EH (cell line): ENCODE results near the gene RAPH1.

ENCODE experiments used
- DNase-seq: peaks from one replicate; pipeline ENCODE4 v3.0.0-alpha.2; 2015; ENCODE audit warnings: low read depth

The RAPH1 gene

DNA sequence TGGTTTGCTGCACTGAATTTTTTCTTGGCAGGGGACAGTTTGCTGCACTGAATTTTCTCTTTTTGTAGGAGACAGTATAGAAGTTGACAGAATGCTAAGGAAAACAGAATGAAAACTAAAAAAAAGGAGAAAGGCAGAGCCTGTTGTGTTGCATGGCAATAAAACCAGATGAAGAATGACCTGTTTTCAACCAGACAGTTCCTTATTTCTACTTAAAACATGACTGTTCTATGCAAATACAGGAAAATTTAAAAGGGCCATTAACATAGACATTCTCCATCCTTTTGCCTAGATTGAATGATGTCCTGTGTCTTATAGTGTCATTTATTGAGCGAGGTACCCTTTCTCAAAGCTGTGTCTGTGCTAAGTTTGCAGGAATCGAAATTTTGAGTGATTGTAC is 173.6 kb downstream of the RAPH1 start:
- no peak for DNase-seq

DNA sequence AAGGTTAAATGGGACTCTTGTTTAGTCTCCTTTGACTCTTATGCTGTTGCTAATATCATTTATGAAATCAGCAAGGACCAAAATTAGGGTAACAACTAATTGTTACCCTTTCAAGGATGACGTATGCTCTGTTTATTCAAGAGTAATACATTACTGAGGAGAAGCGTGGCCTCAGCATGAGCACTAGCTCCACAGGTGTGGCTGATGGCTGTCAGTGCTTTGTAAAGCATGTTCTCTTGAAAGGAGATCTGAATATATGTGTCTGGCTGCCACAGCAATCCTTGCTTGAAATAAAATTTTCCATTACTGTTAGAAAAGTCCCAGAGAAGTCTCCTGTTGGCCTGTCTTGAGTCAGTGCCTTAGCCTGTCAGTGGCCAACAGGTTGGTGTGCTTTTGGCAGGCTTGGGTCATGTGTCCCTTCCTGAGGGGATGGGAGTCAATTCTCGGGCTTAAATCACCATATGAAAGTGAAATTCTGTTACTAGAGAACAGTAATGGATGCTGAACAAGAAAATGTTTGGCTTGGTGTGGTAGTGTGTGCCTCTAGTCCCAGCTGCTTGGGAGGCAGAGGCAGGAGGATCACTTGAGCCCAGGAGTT is 174.2 kb downstream of the RAPH1 start:
- peak; percentile 5 for DNase-seq

DNA sequence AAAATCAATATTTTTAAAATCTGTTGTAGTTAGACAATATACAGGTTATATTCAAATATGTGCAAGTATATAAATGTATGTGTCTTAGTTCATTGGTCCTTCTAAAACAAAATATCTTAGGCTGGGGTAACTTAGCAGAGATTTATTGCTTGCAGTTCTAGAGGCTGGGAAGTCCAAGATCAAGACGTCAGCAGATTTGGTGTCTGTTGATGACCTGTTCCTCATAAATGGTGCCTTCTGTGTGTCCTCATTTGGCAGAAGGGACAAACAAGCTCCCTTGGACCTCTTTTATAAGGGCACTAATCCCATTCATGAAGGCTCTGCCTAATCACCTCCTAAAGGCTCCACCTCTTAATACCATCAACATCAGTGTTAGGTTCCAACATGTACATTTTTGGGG is 175.7 kb downstream of the RAPH1 start:
- no peak for DNase-seq

DNA sequence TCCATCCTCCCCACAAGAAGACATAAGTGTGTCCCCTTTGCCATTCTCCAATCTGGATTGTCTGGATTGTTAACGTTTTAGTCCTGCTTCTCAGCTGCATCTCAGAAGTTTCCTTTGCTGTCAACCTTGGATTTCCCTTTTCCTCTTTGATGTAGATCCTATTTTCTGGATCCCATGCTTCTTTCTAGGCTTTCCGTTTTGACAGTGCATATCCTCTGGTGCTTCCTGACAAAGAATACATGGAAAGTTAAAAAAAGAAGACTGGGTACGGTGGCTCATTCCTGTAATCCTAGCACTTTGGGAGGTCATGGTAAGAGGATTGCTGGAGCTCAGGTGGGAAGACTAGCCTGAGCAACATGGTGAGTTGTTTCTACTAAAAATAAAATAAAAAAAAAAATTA is 180.1 kb downstream of the RAPH1 start:
- DNase-seq = no peak

DNA sequence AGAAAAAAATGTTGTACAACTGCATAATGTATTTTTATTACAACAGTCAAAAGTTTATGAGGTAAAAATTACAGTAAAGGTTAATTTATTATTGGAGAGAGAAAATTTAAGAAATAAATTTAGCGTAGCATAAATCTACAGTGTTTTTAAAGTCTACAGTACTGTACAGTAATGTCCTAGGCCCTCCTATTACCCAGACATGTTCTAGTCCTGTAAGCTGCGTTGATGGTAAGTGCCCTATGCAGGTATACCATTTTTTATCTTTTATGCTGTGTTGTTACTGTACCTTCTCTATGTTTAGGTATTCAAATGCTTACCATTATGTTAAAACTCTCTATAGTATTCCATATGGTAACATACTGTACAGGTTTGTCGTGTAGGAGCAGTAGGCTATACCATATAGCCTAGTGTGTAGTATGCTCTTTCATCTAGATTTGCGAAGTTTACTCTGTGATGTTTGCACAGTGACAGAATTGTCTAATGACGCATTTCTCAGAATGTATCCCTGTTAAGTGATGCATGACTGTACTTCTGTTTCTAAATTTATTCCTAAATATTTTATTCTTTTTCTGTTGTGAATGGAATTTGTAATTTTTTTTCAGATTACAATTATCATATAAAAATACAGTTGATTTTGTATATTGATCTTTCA is 182.4 kb downstream of the RAPH1 start:
- no peak for DNase-seq

DNA sequence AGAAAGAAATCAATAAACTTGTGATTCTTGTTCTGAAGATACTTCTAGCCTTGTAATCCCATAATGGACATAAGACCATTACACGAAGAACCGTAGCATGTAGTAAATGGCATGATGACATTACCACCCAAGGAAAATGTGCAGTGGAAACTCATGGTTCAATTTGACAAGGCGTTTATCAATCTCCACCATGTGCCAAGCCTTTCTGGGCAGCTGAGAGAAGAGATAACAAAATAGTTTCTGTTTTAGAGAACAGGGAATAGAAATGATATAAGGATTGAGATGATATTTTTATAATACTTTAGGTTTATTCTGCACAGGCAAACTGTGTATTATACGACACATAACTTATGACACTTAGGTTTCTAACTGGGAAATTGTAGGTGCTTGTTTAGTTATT is 187.7 kb downstream of the RAPH1 start:
- no peak for DNase-seq

DNA sequence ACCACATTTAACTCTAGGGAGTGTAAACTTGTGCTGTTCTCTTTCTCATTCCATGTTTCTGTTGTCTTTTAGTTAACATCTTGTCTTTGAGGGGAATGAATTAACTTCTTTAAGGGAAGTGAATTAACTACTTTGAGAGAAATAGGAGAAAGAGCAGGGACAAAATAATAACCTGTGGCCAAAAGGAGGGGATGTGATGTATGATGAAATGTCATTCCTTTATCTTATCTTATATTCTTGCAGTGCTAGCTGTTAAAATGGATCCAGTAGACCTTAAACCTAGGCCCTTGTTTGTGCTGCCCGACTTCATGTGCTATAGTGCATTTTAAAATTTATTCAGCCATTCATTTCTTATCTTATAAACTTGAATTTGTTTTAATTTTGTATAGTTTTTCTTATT is 188.5 kb downstream of the RAPH1 start:
- no peak for DNase-seq

DNA sequence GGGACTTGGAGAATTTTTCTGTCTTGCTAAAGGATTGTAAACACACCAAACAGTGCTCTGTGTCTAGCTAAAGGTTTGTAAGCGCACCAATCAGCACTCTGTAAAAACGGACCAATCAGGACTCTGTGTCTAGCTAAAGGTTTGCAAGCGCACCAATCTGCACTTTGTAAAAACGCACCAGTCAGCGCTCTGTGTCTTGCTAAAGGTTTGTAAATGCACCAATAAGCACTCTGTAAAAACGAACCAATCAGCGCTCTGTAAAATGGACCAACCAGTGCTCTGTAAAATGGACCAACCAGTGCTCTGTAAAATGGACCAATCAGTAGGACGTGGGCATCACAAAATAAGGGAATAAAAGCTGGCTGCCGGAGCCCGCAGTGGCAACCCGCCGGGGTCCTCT is 190.4 kb downstream of the RAPH1 start:
- DNase-seq = no peak
